WTC11 (cell line): Measurements from ENCODE around the gene FEV.

Experiments used
- ATF1 ChIP-seq: sonication (generic); formaldehyde crosslinking; IDR thresholded peaks from 2 replicates; pipeline ENCODE4 v1.8.1; 2023; ENCODE audit warnings: mild to moderate bottlenecking, moderate library complexity, missing genetic modification reagents
- CBFB ChIP-seq: sonication (generic); formaldehyde crosslinking; IDR thresholded peaks from 2 replicates; pipeline ENCODE4 v1.8.1; 2022; ENCODE audit warnings: mild to moderate bottlenecking, low read depth, missing genetic modification reagents
- NFYB ChIP-seq: sonication (generic); formaldehyde crosslinking; conservative IDR thresholded peaks from 2 replicates; pipeline ENCODE4 v1.8.0; 2022; ENCODE audit warnings: low read depth, missing genetic modification reagents
- NR2C2 ChIP-seq: sonication (generic); formaldehyde crosslinking; IDR thresholded peaks from 2 replicates; pipeline ENCODE4 v1.8.0; 2022; ENCODE audit warnings: mild to moderate bottlenecking, missing genetic modification reagents
- OVOL2 ChIP-seq: fragments of 250-450 bp; sonication (Bioruptor Pico); IDR thresholded peaks from 2 replicates; pipeline ENCODE4 v1.9.0; 2021; ENCODE audit warnings: mild to moderate bottlenecking, borderline replicate concordance
- ZNF121 ChIP-seq: sonication (generic); formaldehyde crosslinking; IDR thresholded peaks from 2 replicates; pipeline ENCODE4 v1.8.0; 2023; ENCODE audit warnings: missing genetic modification reagents
- ZNF232 ChIP-seq: sonication (generic); formaldehyde crosslinking; IDR thresholded peaks from 2 replicates; pipeline ENCODE4 v1.8.0; 2022; ENCODE audit warnings: mild to moderate bottlenecking, missing genetic modification reagents
- ZNF317 ChIP-seq: sonication (generic); formaldehyde crosslinking; IDR thresholded peaks from 2 replicates; pipeline ENCODE4 v1.8.1; 2023; ENCODE audit warnings: low read depth, mild to moderate bottlenecking, moderate library complexity, missing genetic modification reagents, borderline replicate concordance
- TF ChIP-seq, protein P1 (sequence below): fragments of 200-600 bp; IDR thresholded peaks from 2 replicates; pipeline ENCODE4 v1.8.0; 2022; ENCODE audit warnings: antibody characterized with exemption
- TF ChIP-seq, protein P2 (sequence below): sonication (generic); formaldehyde crosslinking; IDR thresholded peaks from 2 replicates; pipeline ENCODE4 v1.8.1; 2022; ENCODE audit warnings: mild to moderate bottlenecking, moderate library complexity, missing genetic modification reagents
- TF ChIP-seq, protein P3 (sequence below): sonication (generic); formaldehyde crosslinking; IDR thresholded peaks from 2 replicates; pipeline ENCODE4 v1.8.0; 2022; ENCODE audit warnings: mild to moderate bottlenecking, missing genetic modification reagents
- TF ChIP-seq, protein P4 (sequence below): sonication (generic); formaldehyde crosslinking; IDR thresholded peaks from 2 replicates; pipeline ENCODE4 v1.8.0; 2022; ENCODE audit warnings: mild to moderate bottlenecking, missing genetic modification reagents

DNA sequence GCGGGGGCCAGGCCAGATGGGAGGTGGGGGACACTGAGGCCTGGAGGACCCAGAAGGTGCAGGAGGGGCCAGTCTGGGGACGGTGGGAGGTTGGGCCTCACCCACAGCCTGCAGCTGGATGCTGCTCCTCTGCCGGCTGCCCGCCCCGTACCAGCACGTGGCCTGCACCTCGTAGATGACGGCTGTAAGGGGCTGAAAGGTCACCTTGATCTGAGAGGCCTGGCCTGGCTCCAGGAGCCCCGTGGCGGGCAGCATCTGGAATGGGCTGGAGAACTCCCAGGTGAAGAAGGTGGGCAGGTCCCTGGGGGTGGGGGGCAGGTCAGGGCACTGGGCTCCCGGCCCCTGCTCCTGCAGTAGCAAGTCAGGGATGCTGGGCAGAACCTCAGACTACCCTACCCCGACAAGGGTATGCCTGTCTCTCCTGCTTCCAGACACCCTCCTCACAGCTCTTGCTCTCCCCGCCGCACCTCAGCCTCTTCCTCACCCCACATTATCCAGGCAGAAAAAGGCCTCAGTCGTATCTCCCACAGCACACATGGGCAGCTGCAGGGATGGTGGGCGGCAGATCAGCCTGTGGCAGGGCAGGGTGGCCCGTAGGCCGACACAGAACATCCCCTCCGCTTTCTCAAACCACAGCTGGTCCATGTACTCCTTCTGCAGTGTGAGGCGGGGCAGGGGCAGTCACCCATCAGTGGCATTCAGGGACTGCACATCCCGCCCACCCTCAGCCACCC is 46.2 kb upstream of the FEV start:
- TF ChIP-seq, protein P1, sequence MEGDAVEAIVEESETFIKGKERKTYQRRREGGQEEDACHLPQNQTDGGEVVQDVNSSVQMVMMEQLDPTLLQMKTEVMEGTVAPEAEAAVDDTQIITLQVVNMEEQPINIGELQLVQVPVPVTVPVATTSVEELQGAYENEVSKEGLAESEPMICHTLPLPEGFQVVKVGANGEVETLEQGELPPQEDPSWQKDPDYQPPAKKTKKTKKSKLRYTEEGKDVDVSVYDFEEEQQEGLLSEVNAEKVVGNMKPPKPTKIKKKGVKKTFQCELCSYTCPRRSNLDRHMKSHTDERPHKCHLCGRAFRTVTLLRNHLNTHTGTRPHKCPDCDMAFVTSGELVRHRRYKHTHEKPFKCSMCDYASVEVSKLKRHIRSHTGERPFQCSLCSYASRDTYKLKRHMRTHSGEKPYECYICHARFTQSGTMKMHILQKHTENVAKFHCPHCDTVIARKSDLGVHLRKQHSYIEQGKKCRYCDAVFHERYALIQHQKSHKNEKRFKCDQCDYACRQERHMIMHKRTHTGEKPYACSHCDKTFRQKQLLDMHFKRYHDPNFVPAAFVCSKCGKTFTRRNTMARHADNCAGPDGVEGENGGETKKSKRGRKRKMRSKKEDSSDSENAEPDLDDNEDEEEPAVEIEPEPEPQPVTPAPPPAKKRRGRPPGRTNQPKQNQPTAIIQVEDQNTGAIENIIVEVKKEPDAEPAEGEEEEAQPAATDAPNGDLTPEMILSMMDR, result no peak
- no peak for TF ChIP-seq NR2C2
- no peak for TF ChIP-seq OVOL2 (CRISPR knock-in tag)
- no peak for TF ChIP-seq ZNF317 (CRISPR knock-in tag)
- TF ChIP-seq, protein P2, sequence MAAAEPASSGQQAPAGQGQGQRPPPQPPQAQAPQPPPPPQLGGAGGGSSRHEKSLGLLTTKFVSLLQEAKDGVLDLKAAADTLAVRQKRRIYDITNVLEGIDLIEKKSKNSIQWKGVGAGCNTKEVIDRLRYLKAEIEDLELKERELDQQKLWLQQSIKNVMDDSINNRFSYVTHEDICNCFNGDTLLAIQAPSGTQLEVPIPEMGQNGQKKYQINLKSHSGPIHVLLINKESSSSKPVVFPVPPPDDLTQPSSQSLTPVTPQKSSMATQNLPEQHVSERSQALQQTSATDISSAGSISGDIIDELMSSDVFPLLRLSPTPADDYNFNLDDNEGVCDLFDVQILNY (CRISPR knock-in tag), result no peak
- TF ChIP-seq CBFB (CRISPR knock-in tag), result no peak
- TF ChIP-seq ZNF121 (CRISPR knock-in tag), result no peak
- no peak for TF ChIP-seq ZNF232 (CRISPR knock-in tag)
- TF ChIP-seq NFYB (CRISPR knock-in tag), result no peak
- TF ChIP-seq, protein P3, sequence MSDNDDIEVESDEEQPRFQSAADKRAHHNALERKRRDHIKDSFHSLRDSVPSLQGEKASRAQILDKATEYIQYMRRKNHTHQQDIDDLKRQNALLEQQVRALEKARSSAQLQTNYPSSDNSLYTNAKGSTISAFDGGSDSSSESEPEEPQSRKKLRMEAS, result no peak
- TF ChIP-seq, protein P4, sequence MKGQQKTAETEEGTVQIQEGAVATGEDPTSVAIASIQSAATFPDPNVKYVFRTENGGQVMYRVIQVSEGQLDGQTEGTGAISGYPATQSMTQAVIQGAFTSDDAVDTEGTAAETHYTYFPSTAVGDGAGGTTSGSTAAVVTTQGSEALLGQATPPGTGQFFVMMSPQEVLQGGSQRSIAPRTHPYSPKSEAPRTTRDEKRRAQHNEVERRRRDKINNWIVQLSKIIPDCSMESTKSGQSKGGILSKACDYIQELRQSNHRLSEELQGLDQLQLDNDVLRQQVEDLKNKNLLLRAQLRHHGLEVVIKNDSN, result no peak
- no peak for TF ChIP-seq ATF1 (CRISPR knock-in tag)
